Fibroblast of skin of right biceps (primary cell): ENCODE data around the gene NEK2.
"Not testable (repeated sequence)": the region's sequence is repeated elsewhere in the genome, so short reads cannot be mapped to it uniquely, and the experiment has no call there.

ENCODE experiments used
- DNase-seq: peaks from one replicate; pipeline ENCODE4 v3.0.0-alpha.2; 2013

The NEK2 gene

DNA sequence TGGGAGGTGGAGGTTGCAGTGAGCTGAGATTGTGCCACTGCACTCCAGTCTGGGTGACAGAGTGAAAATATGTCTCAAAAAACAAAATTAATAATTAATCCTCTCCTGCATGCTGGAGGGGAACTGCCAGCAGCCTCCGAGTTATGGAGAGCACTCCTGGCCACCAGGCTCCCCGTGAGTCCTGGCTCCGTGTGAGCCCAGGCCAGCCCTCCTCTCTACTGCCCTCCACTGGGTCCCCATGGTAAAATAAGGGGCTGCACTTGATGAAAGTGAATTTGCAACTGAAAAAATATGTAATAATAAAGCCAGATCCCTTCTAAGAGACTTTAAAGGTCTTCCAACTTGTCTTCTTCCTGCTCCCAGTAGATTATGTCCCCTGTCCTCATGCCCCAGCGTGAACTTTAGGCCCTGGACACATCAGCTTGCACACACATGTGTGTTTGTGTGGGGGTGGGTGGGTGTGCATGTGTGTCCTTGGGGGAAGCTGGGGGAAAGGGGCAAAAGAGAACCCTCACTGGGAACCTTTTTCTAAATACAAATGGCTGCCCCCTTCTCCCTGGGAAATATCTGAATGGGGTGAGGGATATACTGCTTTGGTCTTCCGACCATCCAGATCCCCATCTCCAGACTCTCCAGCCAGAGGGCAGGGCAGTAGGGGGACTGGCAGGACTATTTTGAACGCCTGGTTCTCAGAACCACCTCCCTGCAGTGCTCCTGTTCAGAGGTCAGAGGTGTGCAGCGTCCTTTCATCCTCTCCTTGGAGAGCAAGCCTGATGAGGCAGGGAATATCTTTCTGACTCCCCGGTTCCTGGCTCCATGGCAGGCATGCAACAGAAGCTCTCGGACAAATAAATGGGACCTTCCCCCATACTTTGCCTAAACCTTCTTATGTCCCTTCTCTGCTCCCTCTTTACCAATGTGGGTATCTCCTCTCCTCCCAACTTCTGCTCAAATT lies 26.2 kb downstream of the NEK2 start:
- DNase-seq: no peak

DNA sequence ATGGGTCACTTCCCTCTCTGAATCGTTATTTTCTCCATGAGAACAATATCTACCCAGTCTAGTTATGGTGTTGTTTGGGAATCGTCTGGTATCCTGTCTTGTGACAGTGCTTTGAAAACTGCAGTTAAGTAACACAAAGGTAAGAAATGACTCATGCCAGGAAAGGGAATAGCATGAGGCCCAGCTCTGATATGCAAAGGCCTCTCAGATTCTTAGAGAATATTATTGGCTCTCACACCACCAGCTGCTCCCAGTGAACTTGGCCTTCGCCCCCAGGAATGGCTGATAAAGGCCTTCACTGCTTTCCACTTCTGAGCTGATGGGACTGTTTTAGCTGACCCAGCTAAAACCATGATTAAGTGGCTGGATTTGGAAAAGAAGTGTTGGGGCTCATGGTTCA lies 27.1 kb downstream of the NEK2 start:
- no peak for DNase-seq

DNA sequence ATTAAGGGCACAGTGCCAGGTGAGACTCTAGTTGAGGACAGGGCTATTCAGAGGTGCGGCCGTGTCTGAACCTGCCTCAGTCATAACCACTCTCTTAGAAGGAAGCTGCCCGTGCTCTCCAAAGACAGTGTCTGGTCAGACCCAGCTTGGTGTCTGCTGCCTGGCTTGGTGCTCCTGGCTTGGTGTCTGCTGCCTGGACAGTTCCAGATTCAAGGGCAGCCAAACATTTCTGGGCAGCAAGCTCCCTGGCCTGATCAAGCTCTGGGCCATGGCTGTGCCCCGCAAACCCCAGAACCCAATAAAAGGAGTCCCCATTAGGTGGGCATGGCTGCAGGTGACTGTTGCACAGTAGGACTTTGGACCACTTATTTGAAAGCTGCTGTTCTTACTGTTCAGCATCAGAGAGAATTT lies 27.7 kb downstream of the NEK2 start:
- DNase-seq: no peak

DNA sequence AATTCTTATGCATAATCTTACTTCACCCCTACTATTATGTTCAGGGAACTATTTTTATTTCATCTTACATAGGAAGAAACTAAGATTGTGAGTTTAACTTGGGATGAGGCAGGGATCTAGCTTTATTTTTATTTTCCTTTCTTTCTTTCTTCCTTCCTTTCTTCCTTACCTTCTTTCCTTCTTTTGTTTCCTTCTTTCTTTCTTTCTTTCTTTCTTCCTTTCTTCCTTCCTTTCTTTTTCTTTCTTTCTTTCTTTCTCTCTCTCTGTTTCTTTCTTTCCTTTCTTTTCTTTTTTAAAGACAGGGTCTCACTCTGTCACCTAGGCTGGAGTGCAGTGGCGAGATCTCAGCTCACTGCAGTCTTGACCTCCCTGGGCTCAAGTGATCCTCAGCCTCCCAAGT lies 28.9 kb downstream of the NEK2 start:
- DNase-seq: no peak

DNA sequence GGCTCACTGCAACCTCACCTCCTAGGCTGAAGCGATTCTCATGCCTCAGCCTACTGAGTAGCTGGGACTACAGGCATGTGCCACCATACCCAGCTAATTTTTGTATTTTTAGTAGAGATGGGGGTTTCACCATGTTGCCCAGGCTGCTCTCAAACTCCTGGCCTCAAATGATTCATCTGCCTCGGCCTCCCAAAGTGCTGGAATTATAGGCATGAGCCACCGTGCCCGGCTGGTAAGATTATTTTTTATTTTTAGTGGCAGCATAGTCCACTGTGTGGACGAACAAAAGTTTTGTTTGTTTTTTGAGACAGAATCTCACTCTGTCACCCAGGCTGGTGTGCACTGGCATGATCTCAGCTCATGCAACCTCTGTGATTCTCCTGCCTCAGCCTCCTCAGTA lies 29.8 kb downstream of the NEK2 start:
- DNase-seq: not testable (repeated sequence)

DNA sequence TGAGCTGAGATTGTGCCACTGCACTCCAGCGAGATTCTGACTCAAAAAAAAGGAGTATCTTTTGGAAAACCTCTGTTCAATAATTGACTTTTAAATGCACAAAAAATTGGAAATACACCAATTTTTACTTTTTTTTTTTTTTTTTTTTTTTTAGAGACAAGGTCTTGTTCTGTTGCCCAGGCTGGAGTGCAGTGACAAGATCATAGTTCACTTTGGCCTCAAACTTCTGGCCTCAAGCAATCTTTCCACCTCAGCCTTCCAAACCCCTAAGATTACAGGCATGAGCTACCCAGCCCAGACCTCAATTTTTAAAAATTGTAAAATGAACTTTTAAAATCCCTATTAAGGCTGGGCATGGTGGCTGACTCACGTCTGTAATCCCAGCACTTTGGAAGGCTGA lies 30.8 kb downstream of the NEK2 start:
- DNase-seq: no peak

DNA sequence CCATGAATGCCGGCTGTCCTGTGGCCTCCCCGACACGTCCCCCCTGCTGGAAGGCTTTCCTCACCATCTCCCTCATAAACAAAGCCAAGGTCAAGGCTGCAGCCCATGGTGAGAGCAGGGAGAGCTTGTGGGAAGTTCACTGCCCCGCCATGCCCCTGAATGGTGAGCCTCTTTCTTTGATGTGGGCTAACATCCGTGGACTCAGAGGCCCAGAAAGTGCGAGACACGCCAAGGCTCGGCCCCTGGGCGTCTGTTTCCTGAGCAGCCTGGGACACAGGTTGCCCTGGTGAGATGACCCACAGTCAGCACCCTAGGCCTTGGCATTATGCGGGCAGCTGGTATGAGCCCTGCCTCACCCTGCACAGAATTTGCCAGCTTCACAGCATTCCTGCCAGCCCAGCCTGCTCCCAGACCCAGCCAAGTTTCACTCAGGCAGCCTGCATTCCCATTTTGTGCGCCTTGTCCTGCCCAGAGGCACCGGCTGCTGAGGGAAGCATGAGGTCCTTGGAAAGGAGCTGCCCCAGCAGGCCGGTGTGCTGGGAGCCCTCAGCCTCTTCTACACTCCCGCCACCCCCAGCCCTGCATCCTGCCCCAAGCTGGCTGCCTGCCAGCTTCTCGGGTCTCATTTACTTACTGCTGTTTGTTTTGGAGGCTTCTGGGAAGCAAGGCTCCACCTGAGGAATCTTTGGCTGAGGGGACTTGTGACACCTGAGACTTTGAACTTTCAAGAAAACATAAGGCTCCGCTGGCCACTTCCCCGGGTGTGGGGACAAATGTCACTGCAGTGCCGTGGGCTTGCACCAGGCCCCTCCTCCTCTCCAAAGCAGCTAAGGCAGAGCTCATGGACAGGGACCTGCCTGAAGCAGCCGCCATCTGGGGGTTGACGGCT lies 31.9 kb downstream of the NEK2 start:
- no peak for DNase-seq

DNA sequence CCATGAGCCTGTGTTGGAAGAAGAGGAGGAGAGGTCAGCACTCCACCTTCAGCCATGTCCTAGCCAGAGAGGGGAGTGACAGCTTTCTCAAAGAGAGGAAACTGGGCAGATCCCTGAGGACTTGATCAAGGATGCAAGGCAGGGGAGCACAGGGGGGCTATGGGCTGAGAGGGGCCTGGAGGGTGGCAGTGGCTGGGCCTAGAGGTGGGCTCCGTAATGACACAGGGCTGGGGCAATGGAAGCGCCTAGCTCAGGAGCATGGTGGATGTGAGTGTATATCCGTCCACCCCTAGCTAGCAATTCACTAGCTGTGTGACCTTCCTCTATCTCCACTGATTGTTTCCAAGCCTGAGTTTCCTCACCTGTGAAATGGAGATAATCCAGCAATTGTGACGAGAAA lies 32.6 kb downstream of the NEK2 start:
- DNase-seq: no peak

DNA sequence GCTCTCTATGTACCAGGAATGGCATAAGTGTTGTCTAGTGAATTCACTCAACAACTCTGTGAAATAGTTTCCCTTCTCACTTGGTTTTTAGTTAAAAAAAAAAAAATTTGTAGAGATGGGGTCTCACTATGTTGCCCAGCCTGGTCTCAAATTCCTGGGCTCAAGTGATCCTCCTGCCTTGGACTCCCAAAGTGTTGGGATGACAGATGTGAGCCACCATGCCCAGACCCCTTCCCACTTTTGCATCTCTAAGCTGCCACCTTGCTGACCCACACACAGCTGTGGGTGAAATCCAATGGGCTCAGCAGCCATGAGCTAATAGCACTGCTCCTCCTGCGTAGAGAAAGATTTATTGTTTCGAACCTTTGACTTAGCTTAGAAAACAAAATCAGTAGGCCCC lies 33.5 kb downstream of the NEK2 start:
- no peak for DNase-seq

DNA sequence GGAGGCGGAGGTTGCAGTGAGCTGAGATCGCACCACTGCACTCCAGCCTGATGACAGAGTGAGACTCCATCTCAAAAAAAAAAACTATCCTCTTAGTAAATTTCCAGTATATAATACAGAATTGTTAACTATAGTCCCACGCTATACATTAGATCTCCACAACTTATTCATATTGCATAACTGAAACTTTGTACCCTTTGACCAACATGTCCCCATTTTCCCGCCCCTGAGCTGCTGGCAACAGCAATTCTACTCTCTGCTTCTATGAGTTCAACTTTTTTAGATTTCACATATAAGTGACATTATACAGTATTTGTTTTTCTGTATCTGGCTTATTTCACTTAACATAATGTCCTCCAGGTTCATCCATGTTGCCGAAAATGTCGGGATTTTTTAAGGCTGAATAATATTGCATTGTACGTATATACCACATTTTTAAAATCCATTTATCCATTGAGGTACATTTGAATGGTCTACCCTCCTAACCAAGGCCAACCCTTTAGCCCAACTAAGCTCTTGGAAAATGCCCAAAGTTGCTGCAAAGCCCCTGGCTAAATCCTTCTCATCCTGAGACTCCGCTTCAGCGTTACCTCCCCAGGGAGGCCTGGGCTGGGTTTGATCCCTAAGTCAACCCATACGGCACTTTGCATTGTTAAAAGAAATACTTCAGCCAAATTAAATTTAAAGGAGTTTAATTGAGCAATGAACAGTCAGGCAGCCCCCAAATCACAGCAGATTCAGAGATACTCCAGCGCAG lies 34.2 kb downstream of the NEK2 start:
- no peak for DNase-seq

DNA sequence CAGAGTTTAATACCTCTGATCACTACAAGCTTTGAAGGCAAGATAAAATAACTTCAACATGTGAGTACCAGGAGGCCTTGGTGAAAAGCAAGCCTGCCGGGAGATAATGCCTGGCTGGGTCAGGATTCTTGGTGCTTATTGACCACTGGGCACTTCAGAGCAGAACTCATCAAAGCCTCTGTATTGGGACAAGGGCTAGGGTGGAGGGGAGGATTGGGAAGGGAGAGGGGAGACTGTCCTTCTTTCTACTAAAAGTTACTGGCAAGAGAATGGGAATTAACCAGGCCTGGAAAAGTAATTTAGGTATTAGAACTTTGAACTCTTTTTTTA lies 35.2 kb downstream of the NEK2 start:
- DNase-seq: no peak

DNA sequence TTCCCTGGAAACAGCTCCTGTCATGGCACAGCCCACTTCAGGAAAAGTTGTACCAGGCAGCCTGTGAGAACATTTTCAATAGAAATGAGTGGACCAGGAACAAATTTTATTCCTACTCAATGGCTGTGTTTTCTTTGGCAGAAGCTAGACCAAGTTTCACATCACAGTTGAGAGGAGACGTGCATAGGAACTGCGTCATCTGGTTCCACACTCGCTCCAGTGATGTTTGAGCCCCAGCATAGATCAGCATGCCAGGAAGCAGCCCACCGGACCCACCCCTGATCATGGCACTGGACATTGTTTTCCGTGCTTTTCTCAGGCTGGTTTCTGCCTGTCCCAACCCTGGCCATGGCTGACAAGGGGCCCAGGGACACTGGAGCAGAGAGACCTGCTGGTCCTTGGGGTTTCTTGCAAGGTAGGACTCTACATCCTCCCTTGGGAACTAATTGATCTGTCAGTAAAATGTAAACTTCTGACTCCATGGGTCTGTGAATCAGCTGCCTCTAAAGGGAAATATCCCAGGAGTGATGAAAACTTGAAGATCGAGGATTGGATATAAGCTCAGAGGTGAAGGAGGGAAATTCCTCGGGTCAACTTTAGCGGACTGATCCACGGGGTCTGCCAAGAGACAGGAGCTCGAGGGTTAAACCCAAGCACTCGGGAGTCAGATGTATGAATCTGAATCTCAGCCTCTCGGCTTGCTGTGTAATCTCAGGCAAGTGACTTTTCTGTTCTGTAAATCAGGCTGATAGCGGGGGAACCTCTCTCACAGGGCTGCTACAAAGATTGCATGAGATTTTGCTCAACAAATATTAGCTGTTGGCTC lies 35.7 kb downstream of the NEK2 start:
- DNase-seq: peak; percentile 96

DNA sequence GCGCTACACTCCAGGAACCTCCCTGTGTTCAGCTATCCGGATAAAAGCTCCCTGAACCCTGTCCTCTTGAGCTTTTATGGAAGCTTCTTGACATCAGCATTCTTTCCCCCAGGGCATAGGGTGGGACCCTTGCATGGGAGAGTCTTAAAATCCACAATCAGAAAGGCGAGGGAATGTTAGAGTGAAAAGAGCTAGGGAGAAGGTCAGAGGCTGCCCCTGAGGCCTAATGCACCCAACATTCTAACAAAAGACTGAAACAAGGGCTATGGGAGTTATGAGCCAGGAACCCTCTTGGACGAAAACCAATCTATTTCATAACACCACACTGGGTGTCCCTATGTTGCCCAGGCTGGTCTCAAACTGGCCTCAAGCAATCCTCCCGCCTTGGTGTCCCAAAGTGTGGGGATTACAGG lies 36.7 kb downstream of the NEK2 start:
- DNase-seq: no peak

DNA sequence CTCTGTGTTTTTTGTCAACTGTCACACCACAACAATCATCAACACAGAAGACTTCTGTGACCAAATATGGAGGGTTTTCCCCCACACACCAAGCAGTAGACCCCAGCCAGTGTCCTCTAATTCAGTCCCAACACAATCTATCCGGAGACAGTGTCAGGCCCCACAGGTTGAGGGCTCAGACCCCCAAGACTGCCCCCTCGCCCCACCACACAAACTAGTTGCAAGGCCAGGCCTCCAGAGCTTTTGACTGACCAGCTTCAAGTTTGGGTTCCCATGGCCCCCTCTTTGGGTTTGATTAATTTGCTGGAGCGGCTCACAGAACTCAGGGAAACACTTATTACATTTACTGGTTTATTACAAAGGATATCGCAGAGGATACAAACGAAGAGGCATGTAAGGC lies 37.2 kb downstream of the NEK2 start:
- DNase-seq: no peak

DNA sequence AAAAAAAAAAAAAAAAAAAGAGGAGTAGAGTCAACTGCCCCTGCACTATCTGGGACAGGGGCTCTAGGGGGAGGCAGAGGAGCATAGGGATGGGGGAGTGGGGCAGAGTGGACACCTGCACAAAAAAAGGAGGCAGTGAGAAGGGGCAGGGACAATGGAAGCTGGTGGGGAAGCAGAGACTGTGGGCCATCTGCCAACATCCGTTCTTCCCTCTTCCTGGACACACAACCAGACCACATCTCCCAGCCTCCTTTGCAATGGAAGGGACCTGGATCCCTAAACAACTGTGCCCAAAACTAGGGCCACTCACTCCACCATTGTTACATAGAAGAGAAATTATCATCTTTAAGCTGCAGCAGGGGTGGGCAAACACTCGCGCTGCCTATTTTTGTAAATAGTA lies 38.4 kb downstream of the NEK2 start:
- no peak for DNase-seq

DNA sequence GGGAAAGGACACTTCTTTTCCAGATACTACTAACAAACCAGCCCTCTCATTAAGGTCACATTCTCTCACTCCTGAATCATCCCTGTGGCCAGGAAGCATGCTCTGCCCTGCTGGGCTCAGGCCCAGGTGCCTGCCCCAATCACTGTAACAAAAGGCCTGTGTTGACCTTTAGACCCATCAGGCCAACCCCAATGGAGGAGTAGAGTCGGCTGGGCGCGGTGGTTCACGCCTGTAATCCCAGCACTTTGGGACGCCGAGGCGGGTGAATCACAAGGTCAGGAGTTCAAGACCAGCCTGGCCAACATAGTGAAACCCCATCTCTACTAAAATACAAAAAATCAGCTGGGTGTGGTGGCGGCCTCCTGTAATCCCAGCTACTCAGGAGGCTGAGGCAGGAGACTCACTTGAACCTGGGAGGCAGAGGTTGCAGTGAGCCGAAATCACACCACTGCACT lies 38.8 kb downstream of the NEK2 start:
- DNase-seq: peak; percentile 44

DNA sequence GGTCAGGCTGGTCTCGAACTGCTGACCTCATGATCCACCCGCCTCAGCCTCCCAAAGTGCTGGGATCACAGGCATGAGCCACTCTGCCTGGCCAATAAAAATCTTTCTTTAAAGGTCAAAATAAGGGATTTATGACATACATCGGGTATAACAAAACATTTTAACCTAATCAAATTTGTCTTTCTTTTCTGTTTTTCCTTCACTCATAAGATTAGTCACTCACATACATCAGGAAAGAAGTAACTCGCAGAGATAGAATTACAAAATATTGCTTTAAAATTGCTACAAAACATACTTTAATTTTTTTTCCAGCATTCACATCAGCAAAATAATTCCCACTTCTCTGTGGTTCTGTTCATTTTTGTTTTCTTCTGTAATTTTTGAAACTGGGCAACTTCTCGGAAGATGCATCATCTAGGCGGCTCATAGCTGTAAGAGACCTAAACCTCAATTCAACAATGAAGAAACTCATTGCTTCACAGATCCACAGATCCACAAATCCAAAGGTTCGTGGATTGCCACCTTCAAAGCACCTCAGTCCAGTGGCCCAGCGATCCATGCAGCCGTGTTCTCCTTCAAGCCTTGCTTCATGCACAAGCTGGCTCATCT lies 39.7 kb downstream of the NEK2 start:
- DNase-seq: no peak

DNA sequence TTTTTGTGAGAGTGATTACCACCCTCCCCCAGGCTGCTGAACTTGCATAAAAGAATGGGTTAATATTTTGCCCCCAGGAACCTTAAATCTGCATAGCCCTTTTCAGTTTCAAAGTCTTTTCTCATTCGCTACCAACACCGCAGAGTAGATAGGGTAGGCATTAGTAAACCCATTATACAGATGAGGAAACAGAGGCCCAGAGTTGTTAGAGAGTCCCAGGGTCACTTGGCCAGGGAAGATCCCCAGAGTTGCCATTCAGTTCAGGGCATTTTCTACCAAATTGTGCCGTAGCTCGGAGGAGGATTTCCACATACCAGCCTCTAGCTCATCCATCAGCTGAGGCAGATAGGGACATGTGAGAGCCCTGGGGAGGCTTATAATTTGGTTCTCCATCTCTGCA lies 40.5 kb downstream of the NEK2 start:
- no peak for DNase-seq

DNA sequence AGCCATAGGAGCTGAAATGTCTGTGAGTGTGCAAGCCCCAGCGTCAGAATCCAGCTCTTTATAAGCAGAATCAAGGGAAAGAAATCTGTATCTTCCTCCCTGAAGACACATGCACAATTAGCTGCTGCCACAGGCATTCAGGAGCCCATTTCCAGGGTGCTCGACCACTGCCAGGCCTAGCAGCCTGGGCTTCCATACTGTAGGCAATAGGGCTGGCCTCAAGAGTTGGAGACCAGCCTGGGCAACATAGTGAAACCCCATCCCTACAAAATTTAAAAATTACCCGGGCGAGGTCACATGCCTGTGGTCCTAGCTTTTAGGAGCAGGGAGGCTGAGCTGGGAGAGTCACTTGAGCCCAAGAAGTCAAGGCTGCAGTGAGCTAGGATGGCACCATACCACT lies 41.0 kb downstream of the NEK2 start:
- DNase-seq: no peak

DNA sequence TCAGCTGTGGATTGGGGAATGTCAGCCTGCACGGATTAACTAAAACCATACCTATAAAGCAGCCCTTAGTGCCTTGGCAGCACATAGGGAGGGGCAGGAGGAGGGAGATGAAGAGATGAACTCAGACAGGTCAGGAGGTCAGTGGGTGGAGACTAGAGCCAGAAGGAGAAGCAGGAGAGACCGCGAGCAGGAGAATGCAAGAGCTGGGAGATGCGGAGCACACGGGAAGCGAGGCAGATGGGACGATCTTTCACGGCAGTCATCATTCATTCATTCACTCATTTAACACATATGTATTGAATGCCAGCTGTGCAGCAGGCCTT lies 41.9 kb downstream of the NEK2 start:
- no peak for DNase-seq

DNA sequence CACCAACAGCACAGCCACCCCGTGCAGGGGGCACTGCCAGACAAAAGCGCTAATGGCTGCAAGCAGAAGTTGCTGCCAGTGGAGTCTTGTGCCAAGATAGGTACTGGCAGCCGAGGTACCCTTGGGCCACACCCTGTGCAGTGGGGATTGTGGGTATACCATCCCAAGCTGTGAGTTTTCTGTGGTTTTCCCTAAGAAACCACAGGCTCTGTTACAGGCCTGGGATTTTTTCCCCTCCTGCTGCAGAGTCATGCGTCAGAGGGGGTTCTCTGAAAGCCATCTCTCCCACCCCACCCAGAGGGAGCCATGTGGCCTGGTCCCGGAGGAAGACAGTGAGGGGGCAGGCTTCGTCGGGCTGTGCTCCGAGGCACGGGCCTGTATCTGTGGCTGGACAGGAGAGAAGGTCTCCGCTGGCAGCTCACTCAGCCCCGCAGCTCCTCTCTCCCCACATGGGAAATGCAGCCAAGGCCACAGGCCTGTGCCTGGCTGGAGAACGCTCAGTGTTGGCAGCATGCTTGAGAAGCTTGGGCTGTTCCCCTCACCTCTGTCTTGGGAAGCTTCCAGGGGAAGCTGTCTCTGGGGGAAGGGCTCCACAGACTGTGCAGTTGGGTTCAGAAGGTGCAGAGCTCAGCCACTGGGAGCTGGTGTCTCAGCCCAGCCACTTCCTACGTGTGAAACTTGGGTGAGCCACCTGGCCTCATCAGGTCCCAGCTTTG lies 42.5 kb downstream of the NEK2 start:
- DNase-seq: peak; percentile 93
